ENCODE results near the gene CNPPD1.

Gene CNPPD1

GRCh38 chr2:219176818-219177551, at the start of gene CNPPD1:
TSS of gene CNPPD1 (minus strand) at chr2:219176925. CDS start at chr2:219176828, 97 bp downstream.
- peak; percentile 91 for DNase-seq

GRCh38 chr2:219225350-219225749, 48.6 kb upstream of the CNPPD1 start:
- no peak for DNase-seq

- DNase-seq: no peak
These were observed 47.3 kb upstream of the CNPPD1 start for GRCh38 chr2:219223831-219224610.

- no peak for DNase-seq
These were observed 45.3 kb upstream of the CNPPD1 start for GRCh38 chr2:219221957-219222518.

- no peak for DNase-seq
These were observed 44.1 kb upstream of the CNPPD1 start for GRCh38 chr2:219220652-219221402.

- DNase-seq: no peak
These were observed 43.2 kb upstream of the CNPPD1 start for GRCh38 chr2:219219784-219220532.

- DNase-seq: peak; percentile 99
These were observed 42.3 kb upstream of the CNPPD1 start, which contains the start of gene ABCB6 for GRCh38 chr2:219218732-219219701. TSS of gene ABCB6 (minus strand) at chr2:219218958. CDS start at chr2:219218673, 285 bp downstream.

GRCh38 chr2:219218217-219218731, 41.5 kb upstream of the CNPPD1 start:
- peak; percentile 85 for DNase-seq

- no peak for DNase-seq
These were observed 39.8 kb upstream of the CNPPD1 start for GRCh38 chr2:219216535-219216915.

- DNase-seq: no peak
These were observed 39.3 kb upstream of the CNPPD1 start for GRCh38 chr2:219215871-219216534.

- no peak for DNase-seq
These were observed 38.1 kb upstream of the CNPPD1 start for GRCh38 chr2:219214786-219215185.

- no peak for DNase-seq
These were observed 37.4 kb upstream of the CNPPD1 start for GRCh38 chr2:219214141-219214540.

GRCh38 chr2:219213486-219214071, 36.9 kb upstream of the CNPPD1 start:
- DNase-seq: no peak

- no peak for DNase-seq
These were observed 36.3 kb upstream of the CNPPD1 start for GRCh38 chr2:219213026-219213415.

- DNase-seq: no peak
These were observed 34.2 kb upstream of the CNPPD1 start for GRCh38 chr2:219210886-219211362.

GRCh38 chr2:219210196-219210885, 33.6 kb upstream of the CNPPD1 start:
- no peak for DNase-seq

- DNase-seq: no peak
These were observed 32.8 kb upstream of the CNPPD1 start for GRCh38 chr2:219209236-219210195.
